Left kidney (tissue), 2 donors: ENCODE measurements around the gene DHPS. TPM values are rescaled to one million over a fixed set of nuclear protein-coding genes. Genes with fewer than 3 reads are reported as not detected.
A peak's percentile ranks its signal among the peaks of the same experiment; 100 is the strongest.
"Not testable (repeated sequence)": the region's sequence is repeated elsewhere in the genome, so short reads cannot be mapped to it uniquely, and the experiment has no call there.

Experiments
- DNase-seq: peaks from one replicate; pipeline ENCODE4 v3.0.0-alpha.2; 2013
- polyA plus RNA-seq: library from polyadenylated mRNA; unstranded; fragments of 120-200 nt; gene quantifications from one replicate; pipeline ENCODE4 v1.2.1, GENCODE V29; 2013; ENCODE audit not compliant: insufficient read length

Gene DHPS
- polyA plus RNA-seq, 1 donor: 87.9 TPM

GRCh38 chr19:12708641-12709040, 27.0 kb upstream of the DHPS start:
- no peak for DNase-seq

DNA sequence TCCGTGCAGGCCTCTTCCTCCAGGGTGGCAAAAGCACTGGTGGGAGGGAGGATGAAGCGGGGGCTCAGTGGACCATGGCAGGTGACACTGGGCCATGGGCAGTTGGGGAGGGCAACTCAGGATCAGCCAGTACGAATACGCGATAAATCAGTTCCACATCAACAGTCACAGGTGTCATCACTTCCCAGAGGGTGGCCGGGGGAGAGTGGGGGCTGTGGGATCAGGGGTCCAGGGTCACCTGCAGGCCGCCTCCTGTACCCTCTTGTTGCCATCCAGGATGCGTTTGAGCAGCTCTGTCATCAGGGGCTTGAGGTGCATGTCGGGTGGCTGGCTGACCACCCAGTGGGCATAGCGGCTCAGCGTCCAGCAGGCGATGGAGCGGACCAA, 24.6 kb upstream of the DHPS start:
- no peak for DNase-seq

DNA sequence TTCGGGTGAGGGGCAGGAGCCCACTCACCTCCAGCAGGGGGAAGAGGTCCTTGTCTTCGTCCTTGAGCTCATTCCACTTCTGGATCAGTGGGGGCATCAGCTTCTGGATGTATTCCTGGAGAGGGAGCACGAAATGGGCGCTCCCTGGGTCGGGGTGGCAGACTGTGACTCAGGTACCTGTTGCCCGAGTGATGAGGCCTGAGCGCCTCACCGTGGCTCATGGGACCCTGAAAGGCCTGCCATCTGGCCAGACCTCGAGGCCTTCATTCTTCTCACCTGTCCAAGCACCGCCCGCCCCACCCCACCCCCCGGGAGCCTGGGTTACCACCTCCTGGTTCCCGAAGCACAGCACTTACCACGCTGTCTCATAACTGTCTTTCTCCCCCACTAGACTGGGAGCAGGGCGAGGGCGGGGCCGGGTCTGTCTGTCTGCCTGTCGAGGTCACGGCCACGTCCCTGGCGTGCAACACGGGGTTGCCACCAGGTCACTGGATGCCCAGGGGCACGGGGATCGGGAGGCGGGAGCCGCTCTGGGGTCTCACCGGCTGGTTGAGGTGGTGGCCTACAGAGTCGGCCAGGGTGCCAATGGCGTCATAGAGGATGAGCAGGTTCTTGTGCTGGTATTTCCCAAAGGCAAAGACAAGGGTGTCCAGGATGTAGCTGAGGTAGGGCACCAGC, 24.1 kb upstream of the DHPS start:
- no peak for DNase-seq

DNA sequence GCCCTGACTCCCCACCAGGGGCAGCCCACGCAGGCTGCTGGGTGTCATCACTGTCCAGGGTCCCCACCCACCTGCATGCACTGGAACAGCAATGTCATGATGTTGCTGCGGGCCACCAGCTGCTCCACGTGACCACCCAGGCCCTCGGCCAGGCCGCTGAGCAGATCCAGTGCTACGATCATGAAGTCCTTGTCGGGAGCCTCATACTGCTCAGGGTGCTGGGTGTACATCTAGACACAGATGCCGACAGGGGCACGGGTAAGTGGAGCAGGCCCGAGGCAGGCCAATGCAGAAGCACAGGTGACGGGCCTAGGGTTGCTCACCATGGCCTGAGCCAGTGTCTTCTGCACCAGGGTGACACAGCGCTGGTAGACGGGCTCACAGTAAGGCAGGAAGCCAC, 23.5 kb upstream of the DHPS start:
- no peak for DNase-seq

DNA sequence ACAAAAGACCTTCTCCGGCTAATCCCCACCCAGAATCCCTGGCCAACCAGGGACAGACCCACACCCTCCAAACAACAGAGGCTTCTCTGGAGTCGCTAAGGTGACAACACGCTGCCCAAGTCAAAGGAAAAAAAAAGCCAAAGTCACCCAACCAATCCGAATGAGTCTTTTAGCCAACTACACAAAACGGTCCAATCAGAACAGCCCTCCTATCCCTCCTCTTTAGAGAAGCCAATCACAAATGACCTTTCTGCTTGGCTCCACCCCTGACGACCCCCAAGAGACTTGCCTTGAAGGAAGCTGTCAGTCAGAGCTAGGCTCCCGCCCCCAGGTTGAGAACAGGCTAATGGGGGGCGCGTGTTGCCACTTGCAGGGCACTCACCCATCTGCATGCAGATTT, 21.4 kb upstream of the DHPS start:
- DNase-seq: peak; percentile 15

- no peak for DNase-seq
These were observed 20.1 kb upstream of the DHPS start for GRCh38 chr19:12701596-12702282.

- DNase-seq: no peak
These were observed 16.5 kb upstream of the DHPS start for GRCh38 chr19:12698138-12698537.

DNA sequence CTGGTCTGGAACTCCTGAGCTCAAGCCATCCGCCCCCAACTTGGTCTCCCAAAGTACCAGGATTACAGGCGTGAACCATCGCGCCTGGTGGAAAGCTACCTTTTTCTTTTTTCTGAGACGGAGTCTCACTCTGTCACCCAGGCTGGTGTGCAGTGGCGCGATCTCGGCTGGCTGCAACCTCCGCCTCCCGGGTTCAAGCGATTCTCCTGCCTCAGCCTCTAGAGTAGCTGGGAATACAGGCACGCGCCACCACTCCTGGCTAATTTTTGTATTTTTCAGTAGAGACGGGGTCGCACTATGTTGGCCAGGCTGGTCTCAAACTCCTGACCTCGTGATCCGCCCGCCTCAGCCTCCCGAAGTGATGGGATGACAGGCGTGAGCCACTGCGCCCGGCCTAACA, 15.7 kb upstream of the DHPS start:
- DNase-seq: not testable (repeated sequence)

DNA sequence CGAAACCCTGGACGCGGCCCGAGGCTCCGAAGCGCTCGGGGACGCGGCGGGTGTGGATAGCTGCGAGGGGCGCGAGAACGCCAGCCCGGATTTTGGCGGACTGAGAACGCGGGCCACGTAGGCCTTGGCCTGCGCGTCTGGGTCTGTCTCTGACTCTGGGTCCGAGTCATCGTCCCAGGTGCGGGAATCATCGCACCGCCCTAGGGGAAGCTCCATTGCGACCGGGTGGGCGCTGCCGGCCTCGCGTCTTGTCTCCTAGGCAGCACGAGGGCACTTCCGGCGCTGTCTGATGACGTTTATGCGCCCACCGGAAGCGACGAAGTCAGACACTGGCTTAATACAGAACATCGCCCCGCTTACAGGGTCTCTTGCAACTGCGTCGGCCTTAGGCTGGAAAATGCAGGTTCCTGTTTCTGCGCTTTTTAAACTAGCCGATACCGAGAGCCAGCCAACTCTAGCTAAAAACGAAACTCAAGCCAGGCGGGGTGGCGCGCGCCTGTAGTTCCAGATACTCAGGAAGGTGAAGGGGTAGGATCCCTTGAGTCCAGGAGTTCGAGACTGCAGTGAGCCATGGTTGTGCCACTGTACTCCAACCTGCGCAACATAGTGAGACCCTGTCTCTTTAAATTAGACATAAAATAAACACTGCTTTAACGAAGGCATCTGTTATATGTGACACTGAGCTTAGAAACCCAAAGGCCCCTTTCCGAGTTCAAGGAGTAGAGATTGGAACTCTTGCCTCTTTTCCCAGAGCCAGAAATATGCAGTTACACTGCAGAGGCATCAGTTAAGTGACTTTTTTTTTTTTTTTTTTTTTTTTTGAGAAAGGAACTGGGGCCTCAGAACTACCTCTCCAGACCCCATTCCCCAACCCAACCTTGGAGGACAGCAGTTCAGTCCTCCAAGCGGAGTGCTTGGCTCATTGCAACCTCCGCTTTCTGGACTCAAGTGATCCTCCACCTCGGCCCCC, 15.0 kb upstream of the DHPS start, which contains the start of gene FBXW9:
TSS of gene FBXW9 (minus strand) at position 266 of the 970 bp plus-strand sequence. CDS start at position 216, 50 bp downstream.
- DNase-seq: peak; percentile 96

- DNase-seq: no peak
These were observed 14.3 kb upstream of the DHPS start for GRCh38 chr19:12695997-12696365.

GRCh38 chr19:12695514-12695913, 13.8 kb upstream of the DHPS start:
- no peak for DNase-seq

- no peak for DNase-seq
These were observed 13.4 kb upstream of the DHPS start for GRCh38 chr19:12695096-12695495.

- no peak for DNase-seq
These were observed 13.0 kb upstream of the DHPS start for GRCh38 chr19:12694641-12695040.

GRCh38 chr19:12692960-12693359, 11.3 kb upstream of the DHPS start:
- DNase-seq: no peak

GRCh38 chr19:12689581-12690216, 8.0 kb upstream of the DHPS start:
- DNase-seq: no peak

DNA sequence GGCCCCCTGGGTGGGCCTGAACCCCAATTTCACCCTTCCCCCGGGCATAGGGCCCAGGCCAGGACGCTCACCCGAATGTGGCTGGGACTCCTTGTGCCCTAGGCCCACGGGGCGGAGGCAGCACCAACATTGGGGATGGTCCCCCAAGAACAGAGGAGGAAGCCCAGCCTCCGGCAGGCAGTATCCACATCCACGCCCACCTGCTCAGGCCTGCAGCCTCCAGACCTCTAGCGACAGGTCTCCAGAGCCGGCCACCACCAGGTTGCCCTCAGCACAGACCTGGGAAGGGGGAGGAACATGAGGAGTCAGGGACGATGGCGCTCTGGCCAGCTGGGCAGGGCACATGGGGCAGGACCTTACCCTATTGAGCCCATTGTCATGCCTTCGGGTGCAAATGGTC, 7.3 kb upstream of the DHPS start:
- DNase-seq: no peak

DNA sequence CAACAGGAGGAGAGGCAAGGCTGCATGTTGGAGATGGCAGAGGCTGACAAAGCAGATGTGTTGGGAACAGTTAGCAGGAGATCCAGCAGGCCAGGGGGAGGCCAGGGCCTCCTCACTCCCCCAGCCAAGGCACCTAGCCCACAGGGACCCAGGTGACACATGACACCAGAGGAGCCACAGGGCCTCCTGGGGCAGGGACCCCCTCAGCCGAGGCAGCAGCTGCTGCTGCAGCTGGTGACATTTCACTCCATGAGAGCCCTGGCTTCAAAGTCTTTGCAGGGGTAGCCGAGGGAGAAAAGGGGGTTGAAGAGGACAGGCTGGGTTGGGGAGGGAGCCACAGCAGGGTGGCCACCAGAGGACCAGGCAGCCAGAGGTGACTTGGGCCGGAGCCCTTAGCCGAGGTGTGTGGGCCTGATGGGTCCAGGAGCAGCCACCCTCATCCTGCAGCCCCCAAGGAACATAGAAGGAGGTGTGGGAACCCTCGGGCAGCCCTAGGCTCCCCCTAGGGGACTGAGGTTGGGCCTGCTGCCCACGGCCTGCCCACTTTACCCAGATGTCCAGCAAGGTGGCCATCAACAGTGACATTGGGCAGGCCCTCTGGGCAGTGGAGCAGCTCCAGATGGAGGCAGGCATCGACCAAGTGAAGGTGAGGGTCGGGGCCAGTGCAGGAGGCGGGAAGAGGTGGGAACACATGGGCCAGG, 6.0 kb upstream of the DHPS start, which contains the start of gene GNG14:
TSS of gene GNG14 (plus strand) at position 503 of the 701 bp plus-strand sequence. CDS start at position 554, 51 bp downstream.
- no peak for DNase-seq

GRCh38 chr19:12685831-12686230, 4.2 kb upstream of the DHPS start:
- no peak for DNase-seq

DNA sequence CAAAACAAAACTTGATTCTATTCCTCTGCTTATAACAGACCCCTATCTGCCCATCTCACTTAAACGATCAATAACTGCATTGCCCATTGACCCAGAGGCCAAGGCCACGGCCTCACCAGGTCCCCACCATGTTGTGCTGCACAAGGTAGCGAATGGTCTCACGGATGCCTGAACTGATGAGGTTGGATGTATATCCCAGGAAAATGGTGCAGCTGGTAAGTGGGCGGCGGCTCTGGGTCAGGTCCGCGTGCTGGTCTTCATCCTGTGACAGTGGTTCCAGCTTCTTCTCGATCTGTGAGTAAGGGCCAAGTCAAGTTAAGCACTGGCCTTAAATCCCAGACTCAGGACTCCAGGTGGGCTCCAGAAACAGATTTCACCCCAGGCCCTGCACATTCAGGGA, 1.6 kb downstream of the DHPS start:
- DNase-seq: no peak

GRCh38 chr19:12678039-12678438, 3.6 kb downstream of the DHPS start:
- not testable (repeated sequence) for DNase-seq

DNA sequence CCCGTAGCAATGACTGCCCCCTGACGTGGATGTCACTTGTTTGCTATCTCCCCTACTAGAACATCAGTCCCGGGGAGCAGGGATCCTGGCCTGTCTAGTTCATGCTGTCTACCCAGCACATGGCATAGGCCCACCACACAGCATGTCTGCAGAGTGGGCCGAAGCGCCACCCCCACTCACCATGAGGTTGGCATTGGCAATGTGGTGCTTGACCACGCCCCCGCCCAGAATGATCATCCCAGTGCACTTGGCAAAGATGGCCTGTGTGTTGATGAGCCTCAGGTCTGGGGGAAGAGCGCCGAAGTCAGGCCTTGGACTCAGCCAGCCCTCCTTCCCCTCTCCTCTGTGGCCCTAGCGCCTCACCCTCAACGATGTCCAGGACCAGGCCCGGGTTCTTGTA, 4.8 kb downstream of the DHPS start:
- DNase-seq: no peak
